Measurements from ENCODE around the gene IKZF2. TPM values are rescaled to one million over a fixed set of nuclear protein-coding genes. Genes with fewer than 3 reads are reported as not detected.

The IKZF2 gene
- total and polyA plus RNA-seq, 10 of the 15 experiments (the other 5 are each of a cell fraction or from before 2014, with no cell fraction given): 15.2 to 266 (median 87.2) TPM

GRCh38 chr2:213181712-213182111, 30.3 kb upstream of the IKZF2 start:
- no peaks in the 10 kb centered on the region for H3K79me2 ChIP-seq (ENCODE audit: control insufficient read depth, insufficient read depth, low read length)
- FAIRE-seq (no peak), DNase-seq (ENCODE audit: low read depth, low spot score) (no peak), ATAC-seq (no peak)
- peaks cover 13% of the 10 kb centered on the region for H3K4me1 ChIP-seq (ENCODE audit: control insufficient read depth, insufficient read depth, low read length)
- RAD21 ChIA-PET (ENCODE audit: unreplicated experiment): no interaction called here
- H3K36me3 ChIP-seq (ENCODE audit: control insufficient read depth in 2 of 2, insufficient read depth in 2 of 2, low read length in 1 of 2): no peaks in the 10 kb centered on the region
- H4K20me1 ChIP-seq (ENCODE audit: control insufficient read depth, insufficient read depth): no peaks in the 10 kb centered on the region
- intact Hi-C loops (cut with micrococcal nuclease; ENCODE audit: unreplicated experiment) (no loop called here), in situ Hi-C loops (cut with MboI) (no loop called here)
- H3K9me3 ChIP-seq (replicated peaks; ENCODE audit: control insufficient read depth, insufficient read depth, low read length): no peaks in the 10 kb centered on the region; the same call in 1 of the 3 replicates
- H2AFZ ChIP-seq (ENCODE audit: control insufficient read depth, low read depth, low read length): no peak overlapping the region
- CTCF ChIA-PET: no interaction called here
- no TSS peak for BruUV-seq (replicated peaks)
- H3K27me3 ChIP-seq (replicated peaks in 1 of 2; ENCODE audit: control insufficient read depth in 2 of 2, insufficient read depth in 2 of 2, low read length in 1 of 2): no peaks in the 10 kb centered on the region
- H3K9ac ChIP-seq (ENCODE audit: control insufficient read depth, insufficient read depth, low read length): no peak overlapping the region
- SMC1A ChIA-PET (ENCODE audit: uncharacterized antibody, unreplicated experiment): interaction anchor here (1.2 to 2.1 kb wide), 3 partner anchors 16 to 495 kb away, joined by 3 to 9 read pairs (median 6); no protein-coding TSS in a partner anchor
- H3K27ac ChIP-seq (ENCODE audit: control insufficient read depth, insufficient read depth): no peak overlapping the region
- H3K4me2 ChIP-seq (ENCODE audit: control insufficient read depth, insufficient read depth): no peak overlapping the region
- TF ChIP-seq ZZZ3 (IDR thresholded peaks at IDR 0.05; ENCODE audit: control insufficient read depth, insufficient read length, low read depth) (no peak), REST (IDR thresholded peaks at IDR 0.05; ENCODE audit: low read depth, low read length) (no peak), RAD51 (IDR thresholded peaks at IDR 0.05) (no peak), ZNF384 (IDR thresholded peaks at IDR 0.05; ENCODE audit: borderline replicate concordance, low read depth, low read length) (no peak), SKIL (IDR thresholded peaks at IDR 0.05; ENCODE audit: low read depth, poor library complexity, severe bottlenecking) (no peak), RBBP5 (conservative IDR thresholded peaks at IDR 0.05) (no peak), CEBPZ (IDR thresholded peaks at IDR 0.05; ENCODE audit: low read depth, low read length) (no peak)
- no peak overlapping the region for H3K4me3 ChIP-seq
- POLR2A ChIA-PET: no interaction called here

Data from GM12878 (cell line).